Measurements from ENCODE around the gene TAX1BP3.

TAX1BP3 gene

DNA sequence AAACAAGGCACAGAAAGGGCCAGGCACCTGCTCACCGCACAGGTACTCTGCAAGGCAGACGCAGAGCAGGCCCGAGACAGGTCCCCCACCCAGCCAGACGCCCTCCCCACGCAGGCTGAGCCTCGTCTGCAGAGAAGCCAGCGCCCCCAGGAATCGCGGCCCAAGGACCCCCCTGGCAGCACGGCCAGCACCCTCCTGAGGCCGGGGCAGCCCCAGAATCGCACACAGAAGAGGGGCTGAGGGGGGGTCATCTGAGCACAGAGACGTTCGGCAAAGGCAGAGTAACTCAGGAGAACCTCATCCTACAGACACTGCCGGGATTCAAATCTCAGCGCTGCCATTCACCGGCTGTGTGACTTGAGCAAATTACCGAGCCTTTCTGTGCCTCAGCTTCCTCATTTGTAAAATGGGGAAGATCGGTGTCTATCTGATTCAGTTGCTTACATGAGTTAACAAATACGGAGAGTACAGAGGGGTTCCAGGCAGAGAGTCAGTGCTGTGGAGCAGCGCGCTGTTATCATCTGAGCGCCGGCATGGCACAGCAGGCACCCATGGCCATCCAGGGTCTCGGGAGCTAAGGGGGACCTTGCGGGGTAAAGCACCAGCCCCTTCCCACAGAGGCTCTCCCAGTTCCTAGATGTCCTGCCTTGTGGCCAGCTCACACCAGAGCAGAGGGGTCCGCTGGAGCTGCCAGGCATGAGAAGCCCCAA lies 10.6 kb upstream of the TAX1BP3 start:
- no peaks in the 10 kb centered on the region for H3K36me3 ChIP-seq
- TF ChIP-seq, protein P1, sequence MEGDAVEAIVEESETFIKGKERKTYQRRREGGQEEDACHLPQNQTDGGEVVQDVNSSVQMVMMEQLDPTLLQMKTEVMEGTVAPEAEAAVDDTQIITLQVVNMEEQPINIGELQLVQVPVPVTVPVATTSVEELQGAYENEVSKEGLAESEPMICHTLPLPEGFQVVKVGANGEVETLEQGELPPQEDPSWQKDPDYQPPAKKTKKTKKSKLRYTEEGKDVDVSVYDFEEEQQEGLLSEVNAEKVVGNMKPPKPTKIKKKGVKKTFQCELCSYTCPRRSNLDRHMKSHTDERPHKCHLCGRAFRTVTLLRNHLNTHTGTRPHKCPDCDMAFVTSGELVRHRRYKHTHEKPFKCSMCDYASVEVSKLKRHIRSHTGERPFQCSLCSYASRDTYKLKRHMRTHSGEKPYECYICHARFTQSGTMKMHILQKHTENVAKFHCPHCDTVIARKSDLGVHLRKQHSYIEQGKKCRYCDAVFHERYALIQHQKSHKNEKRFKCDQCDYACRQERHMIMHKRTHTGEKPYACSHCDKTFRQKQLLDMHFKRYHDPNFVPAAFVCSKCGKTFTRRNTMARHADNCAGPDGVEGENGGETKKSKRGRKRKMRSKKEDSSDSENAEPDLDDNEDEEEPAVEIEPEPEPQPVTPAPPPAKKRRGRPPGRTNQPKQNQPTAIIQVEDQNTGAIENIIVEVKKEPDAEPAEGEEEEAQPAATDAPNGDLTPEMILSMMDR (IDR thresholded peaks at IDR 0.05), result no peak
- no peaks in the 10 kb centered on the region for H3K9me3 ChIP-seq
- peaks cover 0 to 4% of the 10 kb centered on the region in 2 experiments for H3K4me1 ChIP-seq (ENCODE audit: control insufficient read depth in 1 of 2, insufficient read depth in 1 of 2, low read depth in 1 of 2, low read length in 1 of 2)
- H3K27me3 ChIP-seq, result peaks cover 1% of the 10 kb centered on the region
- no peak overlapping the region for H3K27ac ChIP-seq
- no peak overlapping the region for H3K4me3 ChIP-seq (ENCODE audit: low read depth in 1 of 2, low read length in 1 of 2)

DNA sequence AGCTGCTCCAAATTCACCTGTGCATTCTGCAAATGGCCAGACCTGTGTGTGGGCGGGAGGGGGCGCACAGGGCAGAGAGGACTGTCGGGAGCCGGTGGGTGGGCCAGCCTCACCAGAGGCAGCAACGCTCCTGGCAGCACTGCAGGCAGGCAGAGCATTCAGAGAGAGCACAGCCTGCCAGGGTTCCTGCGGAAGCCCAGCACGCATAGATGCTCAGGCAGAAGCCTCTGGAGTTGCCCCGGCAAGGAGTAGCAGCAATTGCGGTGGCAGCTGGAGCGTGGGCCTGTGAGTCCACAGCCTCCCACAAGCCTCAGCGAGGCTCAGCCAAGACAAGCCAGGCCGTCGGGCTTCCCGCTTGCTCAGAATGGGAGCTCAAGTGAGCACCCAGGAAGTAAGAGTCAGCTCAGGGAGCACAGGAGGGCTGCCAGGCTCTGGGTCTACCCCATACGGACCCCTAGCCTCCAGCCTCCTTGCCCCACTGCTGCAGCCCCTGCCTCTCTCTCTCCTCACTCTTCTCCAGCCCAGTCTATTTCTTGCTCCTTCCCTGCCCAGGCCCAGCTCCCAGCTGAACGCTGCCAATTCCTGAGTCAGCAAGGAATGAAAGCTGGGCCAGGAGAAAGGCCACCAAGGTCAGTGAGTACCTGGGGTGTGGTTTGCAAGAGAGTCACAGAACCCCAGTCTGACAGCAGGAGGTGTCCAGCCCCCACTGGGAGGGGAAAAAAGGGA lies 9.9 kb upstream of the TAX1BP3 start:
- TF ChIP-seq, protein P1 (IDR thresholded peaks at IDR 0.05), result no peak
- Histone ChIP-seq H3K4me1 (ENCODE audit: control insufficient read depth in 1 of 2, insufficient read depth in 1 of 2, low read depth in 1 of 2, low read length in 1 of 2) (peaks cover 0 to 4% of the 10 kb centered on the region in 2 experiments), H3K4me3 (ENCODE audit: low read depth in 1 of 2, low read length in 1 of 2) (no peak overlapping the region), H3K27me3 (no peaks in the 10 kb centered on the region), H3K36me3 (no peaks in the 10 kb centered on the region), H3K9me3 (no peaks in the 10 kb centered on the region), H3K27ac (no peak overlapping the region)

DNA sequence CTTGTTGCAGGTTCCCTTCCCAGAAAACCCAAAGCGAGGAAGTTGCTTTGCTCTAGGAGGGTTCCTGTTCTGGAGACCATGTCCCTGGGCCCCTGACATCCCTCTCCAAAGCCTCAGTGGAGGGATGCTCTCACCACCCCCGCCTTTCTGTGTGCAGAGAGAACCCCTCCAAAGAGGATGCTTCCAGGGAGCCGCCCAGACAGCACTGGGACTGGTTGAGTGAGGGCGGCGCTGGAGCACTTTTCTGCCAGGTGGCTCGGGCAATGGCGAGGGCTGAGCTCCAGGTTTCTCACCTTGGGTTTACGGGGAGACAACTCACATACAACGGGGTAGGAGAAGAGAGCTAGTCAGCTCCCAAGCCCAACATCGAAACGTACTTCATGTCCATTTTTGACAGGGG lies 7.5 kb upstream of the TAX1BP3 start:
- no peaks in the 10 kb centered on the region for H3K36me3 ChIP-seq
- no peaks in the 10 kb centered on the region for H3K9me3 ChIP-seq

DNA sequence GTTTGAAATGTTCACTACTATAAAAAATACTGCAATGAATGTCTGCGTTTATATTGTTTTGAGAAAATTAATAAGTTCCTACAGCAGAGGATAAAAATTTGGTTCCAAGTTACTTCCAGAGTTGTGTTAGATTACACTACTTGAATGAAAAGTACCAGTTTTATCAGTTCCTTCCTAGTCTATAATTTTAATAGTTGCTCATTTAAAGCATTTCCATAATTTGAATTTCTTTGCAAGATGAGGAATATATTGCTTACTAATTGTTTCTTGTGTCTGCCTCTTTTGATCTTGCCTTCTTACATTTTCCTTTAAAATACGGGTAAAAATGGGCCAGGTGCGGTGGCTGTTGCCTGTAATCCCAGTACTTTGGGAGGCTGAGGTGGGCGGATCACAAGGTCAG lies 4.2 kb upstream of the TAX1BP3 start:
- Histone ChIP-seq H3K27me3 (no peaks in the 10 kb centered on the region), H3K27ac (no peak overlapping the region), H3K9me3 (no peaks in the 10 kb centered on the region), H3K4me1 (ENCODE audit: control insufficient read depth in 1 of 2, insufficient read depth in 1 of 2, low read depth in 1 of 2, low read length in 1 of 2) (peaks cover 13 to 18% of the 10 kb centered on the region in 2 experiments), H3K4me3 (ENCODE audit: low read depth in 1 of 2, low read length in 1 of 2) (no peak overlapping the region), H3K36me3 (no peaks in the 10 kb centered on the region)
- TF ChIP-seq, protein P1 (IDR thresholded peaks at IDR 0.05), result no peak

More for the DNA sequence above, 7.5 kb upstream of the TAX1BP3 start:
- TF ChIP-seq, protein P1 (IDR thresholded peaks at IDR 0.05), result no peak
- Histone ChIP-seq H3K4me1 (ENCODE audit: control insufficient read depth in 1 of 2, insufficient read depth in 1 of 2, low read depth in 1 of 2, low read length in 1 of 2) (no peaks in the 10 kb centered on the region), H3K4me3 (ENCODE audit: low read depth in 1 of 2, low read length in 1 of 2) (no peak overlapping the region), H3K27ac (no peak overlapping the region), H3K27me3 (no peaks in the 10 kb centered on the region)

DNA sequence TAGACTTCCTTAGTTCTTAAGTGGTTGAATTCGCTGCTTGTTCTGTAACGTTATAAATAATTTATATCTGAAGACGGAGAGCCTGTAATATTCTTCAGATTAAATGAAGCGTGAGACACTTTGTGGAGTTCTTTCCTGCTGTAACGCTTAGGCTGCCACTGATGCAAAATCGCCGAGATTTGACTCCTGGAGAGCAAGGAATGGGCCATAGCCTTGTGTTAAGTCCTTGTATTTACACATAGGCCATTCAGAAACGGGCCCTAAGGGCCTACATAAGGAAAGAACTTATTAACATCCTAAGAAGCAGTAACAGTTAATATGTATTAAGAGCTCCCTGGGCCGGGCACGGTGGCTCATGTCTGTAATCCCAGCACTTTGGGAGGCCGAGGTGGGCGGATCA lies 1.2 kb upstream of the TAX1BP3 start:
- Histone ChIP-seq H3K36me3 (peaks cover 2% of the 10 kb centered on the region), H3K27ac (peak overlapping the region; percentile 77), H3K9me3 (no peaks in the 10 kb centered on the region), H3K4me3 (ENCODE audit: low read depth in 1 of 2, low read length in 1 of 2) (peak overlapping the region; percentile 74 to 94), H3K4me1 (ENCODE audit: control insufficient read depth in 1 of 2, insufficient read depth in 1 of 2, low read depth in 1 of 2, low read length in 1 of 2) (peaks cover 15 to 21% of the 10 kb centered on the region in 2 experiments), H3K27me3 (no peaks in the 10 kb centered on the region)
- TF ChIP-seq, protein P1 (IDR thresholded peaks at IDR 0.05), result no peak
